MM.1S (cell line): Measurements from ENCODE around the gene SHF.

Experiments
- EZH2 ChIP-seq: fragments of 300-600 bp; sonication (generic); optimal IDR thresholded peaks from 2 replicates; pipeline ENCODE3; 2017; ENCODE audit warnings: low read depth, mild to moderate bottlenecking, antibody characterized with exemption, low read length, mixed read lengths
- TF ChIP-seq, protein P1 (sequence below): fragments of 300-600 bp; sonication (generic); IDR thresholded peaks from 2 replicates; pipeline ENCODE4 v1.5.1; 2016; ENCODE audit warnings: antibody characterized with exemption, low read length, mixed read lengths

DNA sequence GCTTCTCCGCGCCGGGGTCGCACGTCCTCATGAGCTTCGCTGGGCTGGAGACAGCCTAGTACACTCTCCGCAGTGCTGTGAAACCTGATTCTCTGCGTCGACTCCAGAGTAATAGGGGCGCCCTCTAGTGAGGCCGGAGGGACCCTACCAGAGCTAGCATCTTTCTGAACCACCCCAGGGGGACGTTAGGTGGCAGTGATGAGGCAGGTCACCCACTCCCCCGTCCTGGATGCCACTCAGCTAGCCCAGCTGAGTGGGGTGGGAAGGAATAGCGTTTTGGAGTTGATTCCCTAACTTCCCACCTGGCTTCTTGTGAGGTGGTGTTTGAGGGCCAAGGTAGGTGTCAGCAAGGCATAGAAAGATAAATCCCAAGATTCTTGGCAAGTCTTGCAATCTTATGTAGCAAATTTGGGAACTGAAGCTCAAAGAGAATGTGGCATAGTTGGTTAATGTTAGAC is 69.6 kb downstream of the SHF start:
- TF ChIP-seq, protein P1, sequence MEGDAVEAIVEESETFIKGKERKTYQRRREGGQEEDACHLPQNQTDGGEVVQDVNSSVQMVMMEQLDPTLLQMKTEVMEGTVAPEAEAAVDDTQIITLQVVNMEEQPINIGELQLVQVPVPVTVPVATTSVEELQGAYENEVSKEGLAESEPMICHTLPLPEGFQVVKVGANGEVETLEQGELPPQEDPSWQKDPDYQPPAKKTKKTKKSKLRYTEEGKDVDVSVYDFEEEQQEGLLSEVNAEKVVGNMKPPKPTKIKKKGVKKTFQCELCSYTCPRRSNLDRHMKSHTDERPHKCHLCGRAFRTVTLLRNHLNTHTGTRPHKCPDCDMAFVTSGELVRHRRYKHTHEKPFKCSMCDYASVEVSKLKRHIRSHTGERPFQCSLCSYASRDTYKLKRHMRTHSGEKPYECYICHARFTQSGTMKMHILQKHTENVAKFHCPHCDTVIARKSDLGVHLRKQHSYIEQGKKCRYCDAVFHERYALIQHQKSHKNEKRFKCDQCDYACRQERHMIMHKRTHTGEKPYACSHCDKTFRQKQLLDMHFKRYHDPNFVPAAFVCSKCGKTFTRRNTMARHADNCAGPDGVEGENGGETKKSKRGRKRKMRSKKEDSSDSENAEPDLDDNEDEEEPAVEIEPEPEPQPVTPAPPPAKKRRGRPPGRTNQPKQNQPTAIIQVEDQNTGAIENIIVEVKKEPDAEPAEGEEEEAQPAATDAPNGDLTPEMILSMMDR = peak; percentile 100
- TF ChIP-seq EZH2 = no peak
